HG03342 (cell line): Measurements from ENCODE around the gene FAM9A.
A peak's percentile ranks its signal among the peaks of the same experiment; 100 is the strongest.
"Not testable (repeated sequence)": the region's sequence is repeated elsewhere in the genome, so short reads cannot be mapped to it uniquely, and the experiment has no call there.

Experiments used
- ATAC-seq: cut with Tn5 transposase; IDR thresholded peaks from one replicate; pipeline ENCODE4 v1.9.1; 2021; ENCODE audit warnings: mild to moderate bottlenecking, moderate library complexity; ENCODE audit not compliant: unreplicated experiment

Gene FAM9A

GRCh38 chrX:8805046-8805445, 3.9 kb upstream of the FAM9A start:
- no peak for ATAC-seq

GRCh38 chrX:8803326-8803725, 2.1 kb upstream of the FAM9A start:
- no peak for ATAC-seq

GRCh38 chrX:8800351-8800750, 832 bp downstream of the FAM9A start:
- ATAC-seq: not testable (repeated sequence)

GRCh38 chrX:8799281-8799680, 1.9 kb downstream of the FAM9A start:
- ATAC-seq: not testable (repeated sequence)

GRCh38 chrX:8798702-8799101, 2.5 kb downstream of the FAM9A start:
- not testable (repeated sequence) for ATAC-seq

GRCh38 chrX:8787119-8787518, 14.1 kb downstream of the FAM9A start:
- not testable (repeated sequence) for ATAC-seq

- no peak for ATAC-seq
These were observed 17.0 kb downstream of the FAM9A start for GRCh38 chrX:8784162-8784561.

- no peak for ATAC-seq
These were observed 17.5 kb downstream of the FAM9A start for GRCh38 chrX:8783714-8784098.

GRCh38 chrX:8783097-8783713, 18.0 kb downstream of the FAM9A start:
- ATAC-seq: no peak

- ATAC-seq: no peak
These were observed 18.6 kb downstream of the FAM9A start for GRCh38 chrX:8782595-8782994.

GRCh38 chrX:8781921-8782320, 19.3 kb downstream of the FAM9A start:
- ATAC-seq: not testable (repeated sequence)

GRCh38 chrX:8773117-8773516, 28.1 kb downstream of the FAM9A start:
- ATAC-seq: no peak

GRCh38 chrX:8760021-8760420, 41.2 kb downstream of the FAM9A start:
- no peak for ATAC-seq

- ATAC-seq: not testable (repeated sequence)
These were observed 42.5 kb downstream of the FAM9A start for GRCh38 chrX:8758706-8759105.

- not testable (repeated sequence) for ATAC-seq
These were observed 43.4 kb downstream of the FAM9A start for GRCh38 chrX:8757609-8758389.

- ATAC-seq: no peak
These were observed 45.4 kb downstream of the FAM9A start for GRCh38 chrX:8755813-8756212.

- no peak for ATAC-seq
These were observed 46.1 kb downstream of the FAM9A start for GRCh38 chrX:8755116-8755515.

- ATAC-seq: no peak
These were observed 51.5 kb downstream of the FAM9A start for GRCh38 chrX:8749697-8750096.

- peak; percentile 74 for ATAC-seq
These were observed 52.3 kb downstream of the FAM9A start for GRCh38 chrX:8748855-8749254.

GRCh38 chrX:8743126-8743732, 58.0 kb downstream of the FAM9A start:
- ATAC-seq: peak; percentile 66

GRCh38 chrX:8741981-8742380, 59.2 kb downstream of the FAM9A start:
- ATAC-seq: no peak
